Measurements from ENCODE around the gene MGME1.

Gene MGME1

GRCh38 chr20:17965042-17965697, 3.6 kb upstream of the MGME1 start:
- H3K27ac Mint-ChIP-seq, result peak overlapping the region; percentile 89
- H3K36me3 Mint-ChIP-seq, result peaks cover 36% of the 10 kb centered on the region
- peaks cover 58% of the 10 kb centered on the region for H3K4me1 Mint-ChIP-seq
- H3K9me3 Mint-ChIP-seq, result no peaks in the 10 kb centered on the region
- peak overlapping the region; percentile 93 for H3K4me3 Mint-ChIP-seq
- no peaks in the 10 kb centered on the region for H3K27me3 Mint-ChIP-seq

- H3K27ac Mint-ChIP-seq, result peak overlapping the region; percentile 94
- peaks cover 33% of the 10 kb centered on the region for H3K36me3 Mint-ChIP-seq
- H3K9me3 Mint-ChIP-seq, result no peaks in the 10 kb centered on the region
- H3K4me3 Mint-ChIP-seq, result peak overlapping the region; percentile 93
- H3K4me1 Mint-ChIP-seq, result peaks cover 60% of the 10 kb centered on the region
- no peaks in the 10 kb centered on the region for H3K27me3 Mint-ChIP-seq
Observed at GRCh38 chr20:17966432-17967310, 2.1 kb upstream of the MGME1 start.

GRCh38 chr20:17967521-17968365, 1.1 kb upstream of the MGME1 start:
- H3K27ac Mint-ChIP-seq, result peak overlapping the region; percentile 94
- no peaks in the 10 kb centered on the region for H3K9me3 Mint-ChIP-seq
- H3K27me3 Mint-ChIP-seq, result no peaks in the 10 kb centered on the region
- H3K4me1 Mint-ChIP-seq, result peaks cover 62% of the 10 kb centered on the region
- peaks cover 34% of the 10 kb centered on the region for H3K36me3 Mint-ChIP-seq
- peak overlapping the region; percentile 93 for H3K4me3 Mint-ChIP-seq

GRCh38 chr20:17969278-17969883, 563 bp downstream of the MGME1 start:
- no peaks in the 10 kb centered on the region for H3K9me3 Mint-ChIP-seq
- H3K27me3 Mint-ChIP-seq, result no peaks in the 10 kb centered on the region
- H3K4me3 Mint-ChIP-seq, result peak overlapping the region; percentile 93
- peaks cover 27% of the 10 kb centered on the region for H3K36me3 Mint-ChIP-seq
- H3K4me1 Mint-ChIP-seq, result peaks cover 60% of the 10 kb centered on the region
- peak overlapping the region; percentile 97 for H3K27ac Mint-ChIP-seq

- H3K4me1 Mint-ChIP-seq, result peaks cover 54% of the 10 kb centered on the region
- peak overlapping the region; percentile 97 for H3K27ac Mint-ChIP-seq
- H3K9me3 Mint-ChIP-seq, result no peaks in the 10 kb centered on the region
- no peaks in the 10 kb centered on the region for H3K27me3 Mint-ChIP-seq
- peaks cover 23% of the 10 kb centered on the region for H3K36me3 Mint-ChIP-seq
- H3K4me3 Mint-ChIP-seq, result peak overlapping the region; percentile 93
Observed at GRCh38 chr20:17969884-17970409, 1.1 kb downstream of the MGME1 start.

- H3K9me3 Mint-ChIP-seq, result no peaks in the 10 kb centered on the region
- H3K36me3 Mint-ChIP-seq, result peaks cover 23% of the 10 kb centered on the region
- H3K27ac Mint-ChIP-seq, result no peak overlapping the region
- H3K27me3 Mint-ChIP-seq, result no peaks in the 10 kb centered on the region
- H3K4me1 Mint-ChIP-seq, result peaks cover 46% of the 10 kb centered on the region
- peak overlapping the region; percentile 56 for H3K4me3 Mint-ChIP-seq
Observed at GRCh38 chr20:17971300-17972013, 2.6 kb downstream of the MGME1 start.

GRCh38 chr20:17972121-17972520, 3.3 kb downstream of the MGME1 start:
- H3K9me3 Mint-ChIP-seq, result no peaks in the 10 kb centered on the region
- no peaks in the 10 kb centered on the region for H3K27me3 Mint-ChIP-seq
- H3K4me1 Mint-ChIP-seq, result peaks cover 46% of the 10 kb centered on the region
- peak overlapping the region; percentile 56 for H3K4me3 Mint-ChIP-seq
- peaks cover 17% of the 10 kb centered on the region for H3K36me3 Mint-ChIP-seq
- H3K27ac Mint-ChIP-seq, result no peak overlapping the region

- Mint-ChIP-seq H3K27me3 (no peaks in the 10 kb centered on the region), H3K36me3 (peaks cover 13% of the 10 kb centered on the region), H3K27ac (no peak overlapping the region), H3K4me1 (peaks cover 28% of the 10 kb centered on the region), H3K9me3 (no peaks in the 10 kb centered on the region), H3K4me3 (no peak overlapping the region)
Observed at GRCh38 chr20:17976305-17976704, 7.5 kb downstream of the MGME1 start.

- H3K27me3 Mint-ChIP-seq, result no peaks in the 10 kb centered on the region
Observed at GRCh38 chr20:17985388-17986018, 16.7 kb downstream of the MGME1 start.

GRCh38 chr20:17987988-17988387, 19.2 kb downstream of the MGME1 start:
- H3K27ac Mint-ChIP-seq, result no peak overlapping the region

More at GRCh38 chr20:17985388-17986018, 16.7 kb downstream of the MGME1 start:
- Mint-ChIP-seq H3K27ac (no peak overlapping the region), H3K4me1 (peaks cover 18% of the 10 kb centered on the region), H3K4me3 (no peak overlapping the region), H3K9me3 (no peaks in the 10 kb centered on the region), H3K36me3 (peaks cover 6% of the 10 kb centered on the region)

GRCh38 chr20:17990278-17990972, 21.6 kb downstream of the MGME1 start:
- Mint-ChIP-seq H3K4me1 (peaks cover 32% of the 10 kb centered on the region), H3K4me3 (no peak overlapping the region), H3K36me3 (peaks cover 3% of the 10 kb centered on the region), H3K27ac (no peak overlapping the region), H3K27me3 (no peaks in the 10 kb centered on the region), H3K9me3 (no peaks in the 10 kb centered on the region)

More at GRCh38 chr20:17987988-17988387, 19.2 kb downstream of the MGME1 start:
- Mint-ChIP-seq H3K4me1 (peaks cover 29% of the 10 kb centered on the region), H3K36me3 (peaks cover 4% of the 10 kb centered on the region), H3K27me3 (no peaks in the 10 kb centered on the region), H3K4me3 (no peak overlapping the region), H3K9me3 (no peaks in the 10 kb centered on the region)

- peaks cover 3% of the 10 kb centered on the region for H3K36me3 Mint-ChIP-seq
- H3K4me1 Mint-ChIP-seq, result peaks cover 35% of the 10 kb centered on the region
- H3K27ac Mint-ChIP-seq, result peak overlapping the region; percentile 59
- H3K9me3 Mint-ChIP-seq, result no peaks in the 10 kb centered on the region
- no peak overlapping the region for H3K4me3 Mint-ChIP-seq
- H3K27me3 Mint-ChIP-seq, result no peaks in the 10 kb centered on the region
Observed at GRCh38 chr20:17992224-17992637, 23.4 kb downstream of the MGME1 start.

- Mint-ChIP-seq H3K4me3 (no peak overlapping the region), H3K4me1 (peaks cover 27% of the 10 kb centered on the region), H3K27ac (no peak overlapping the region), H3K36me3 (peaks cover 3% of the 10 kb centered on the region), H3K27me3 (no peaks in the 10 kb centered on the region), H3K9me3 (no peaks in the 10 kb centered on the region)
Observed at GRCh38 chr20:17992847-17993513, 24.2 kb downstream of the MGME1 start.

Measured in activated naive CD4-positive, alpha-beta T cell treated with anti-CD3 and anti-CD28 coated beads, Interleukin-2, amount 50 U/mL, for 24 hours (primary cell).